Memory B cell (primary cell): Measurements from ENCODE around the gene SLC34A1.

ENCODE experiments used
- ATAC-seq: fragments of 150-1000 bp; cut with Tn5 transposase; 2 replicates; pipeline ENCODE4 v1.10.0; 2021; ENCODE audit warnings: low read depth, mild to moderate bottlenecking, moderate library complexity
- DNase-seq, 2 donors: peaks; one replicate each; pipeline ENCODE4 v3.0.0; 2022; ENCODE audit warnings: low spot score in 2 of 2
- H3K27ac Mint-ChIP-seq: one replicate; pipeline ENCODE4 v1.8.0; 2022; ENCODE audit warnings: mild to moderate bottlenecking, moderate library complexity, mixed read lengths
- H3K27me3 Mint-ChIP-seq: one replicate; pipeline ENCODE4 v1.8.0; 2022; ENCODE audit warnings: mixed read lengths
- H3K36me3 Mint-ChIP-seq: one replicate; pipeline ENCODE4 v1.8.0; 2022; ENCODE audit warnings: mild to moderate bottlenecking, mixed read lengths
- H3K4me1 Mint-ChIP-seq: one replicate; pipeline ENCODE4 v1.8.0; 2022; ENCODE audit warnings: mixed read lengths
- H3K4me3 Mint-ChIP-seq: one replicate; pipeline ENCODE4 v1.8.0; 2022; ENCODE audit warnings: mild to moderate bottlenecking, moderate library complexity, mixed read lengths
- H3K9me3 Mint-ChIP-seq: one replicate; pipeline ENCODE4 v1.8.0; 2022; ENCODE audit warnings: mixed read lengths

The SLC34A1 gene

GRCh38 chr5:177428574-177429217 is 44.5 kb downstream of the SLC34A1 start:
- Mint-ChIP-seq H3K4me3 (peak overlapping the region; percentile 94), H3K4me1 (peaks cover 38% of the 10 kb centered on the region), H3K27me3 (no peaks in the 10 kb centered on the region), H3K27ac (peak overlapping the region; percentile 91), H3K9me3 (no peaks in the 10 kb centered on the region), H3K36me3 (peaks cover 10% of the 10 kb centered on the region)
- DNase-seq: no peak
- ATAC-seq: no peak

- Mint-ChIP-seq H3K36me3 (peaks cover 10% of the 10 kb centered on the region), H3K4me3 (peak overlapping the region; percentile 94), H3K27ac (peak overlapping the region; percentile 91), H3K27me3 (no peaks in the 10 kb centered on the region), H3K4me1 (peaks cover 38% of the 10 kb centered on the region), H3K9me3 (no peaks in the 10 kb centered on the region)
- ATAC-seq (peak; percentile 7), DNase-seq (peak in 1 of 2 donors; percentile 65)
Observed at GRCh38 chr5:177429248-177430040, 45.2 kb downstream of the SLC34A1 start.

- no peaks in the 10 kb centered on the region for H3K9me3 Mint-ChIP-seq
- DNase-seq (no peak), ATAC-seq (no peak)
- peak overlapping the region; percentile 94 for H3K4me3 Mint-ChIP-seq
- H3K27me3 Mint-ChIP-seq: no peaks in the 10 kb centered on the region
- H3K36me3 Mint-ChIP-seq: peaks cover 10% of the 10 kb centered on the region
- H3K27ac Mint-ChIP-seq: peak overlapping the region; percentile 91
- peaks cover 35% of the 10 kb centered on the region for H3K4me1 Mint-ChIP-seq
Observed at GRCh38 chr5:177430140-177430951, 46.1 kb downstream of the SLC34A1 start.

DNA sequence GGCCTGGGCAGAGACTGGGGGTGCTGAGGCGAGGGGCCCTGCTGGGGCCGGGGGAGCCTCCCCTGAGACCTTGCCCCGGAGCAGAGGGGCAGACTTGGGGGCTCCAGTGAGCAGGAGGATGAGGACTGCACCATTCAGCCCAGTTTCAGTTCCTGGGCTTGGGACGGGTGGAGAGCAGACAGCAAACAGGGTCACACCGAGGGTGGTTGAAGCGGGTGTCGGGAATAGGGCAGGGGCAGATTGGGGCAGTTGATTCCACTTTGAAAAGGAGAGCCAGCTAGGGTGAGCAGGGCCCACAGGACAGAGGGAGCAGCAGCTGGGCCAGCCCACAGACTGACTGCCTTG is 46.7 kb downstream of the SLC34A1 start:
- Mint-ChIP-seq H3K36me3 (peaks cover 11% of the 10 kb centered on the region), H3K27ac (peak overlapping the region; percentile 91), H3K4me1 (peaks cover 31% of the 10 kb centered on the region), H3K4me3 (peak overlapping the region; percentile 94), H3K9me3 (no peaks in the 10 kb centered on the region), H3K27me3 (no peaks in the 10 kb centered on the region)
- DNase-seq (no peak), ATAC-seq (no peak)

- Mint-ChIP-seq H3K4me1 (peaks cover 31% of the 10 kb centered on the region), H3K36me3 (peaks cover 12% of the 10 kb centered on the region), H3K27me3 (no peaks in the 10 kb centered on the region), H3K9me3 (no peaks in the 10 kb centered on the region), H3K4me3 (peak overlapping the region; percentile 94), H3K27ac (peak overlapping the region; percentile 91)
- peak; percentile 78 to 87 for DNase-seq
- peak; percentile 71 for ATAC-seq
Observed at GRCh38 chr5:177431317-177432142, 47.3 kb downstream of the SLC34A1 start.

- Mint-ChIP-seq H3K4me1 (peaks cover 34% of the 10 kb centered on the region), H3K36me3 (peaks cover 14% of the 10 kb centered on the region), H3K27ac (peak overlapping the region; percentile 91), H3K27me3 (no peaks in the 10 kb centered on the region), H3K9me3 (no peaks in the 10 kb centered on the region), H3K4me3 (peak overlapping the region; percentile 94)
- DNase-seq: no peak
- no peak for ATAC-seq
Observed at GRCh38 chr5:177432143-177432838, 48.1 kb downstream of the SLC34A1 start.

DNA sequence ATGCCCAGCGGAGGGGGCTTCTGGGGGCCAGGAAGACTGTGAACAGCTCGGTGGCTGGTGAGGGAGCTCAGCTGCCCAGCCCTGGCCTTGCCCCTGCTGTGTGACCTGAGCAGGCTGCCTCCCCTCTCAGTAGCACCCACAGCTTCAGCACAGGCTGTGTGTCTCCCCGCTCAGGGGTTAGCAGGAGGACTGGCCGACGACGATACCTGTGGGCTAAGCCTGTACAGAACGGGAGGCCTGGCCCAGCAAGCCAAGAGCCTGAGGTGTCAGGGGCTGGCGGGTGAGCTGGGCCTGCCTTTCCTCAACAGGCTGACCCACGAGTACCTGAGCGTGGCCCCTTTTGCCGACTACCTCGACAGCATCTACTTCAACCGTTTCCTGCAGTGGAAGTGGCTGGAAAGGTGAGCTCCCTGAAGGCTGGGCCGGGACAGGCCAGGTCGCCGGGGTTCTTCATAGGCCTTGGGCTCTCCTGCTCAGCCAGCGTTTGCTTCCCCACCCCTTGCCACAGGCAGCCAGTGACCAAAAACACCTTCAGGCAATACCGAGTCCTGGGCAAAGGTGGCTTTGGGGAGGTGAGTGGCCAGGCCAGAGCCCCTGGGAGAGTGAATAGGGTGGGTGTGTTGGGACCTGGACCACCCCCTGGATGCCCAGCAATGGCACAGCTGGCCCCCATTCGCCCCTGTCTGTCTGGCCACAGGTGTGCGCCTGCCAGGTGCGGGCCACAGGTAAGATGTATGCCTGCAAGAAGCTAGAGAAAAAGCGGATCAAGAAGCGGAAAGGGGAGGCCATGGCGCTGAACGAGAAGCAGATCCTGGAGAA is 48.8 kb downstream of the SLC34A1 start:
- Mint-ChIP-seq H3K9me3 (no peaks in the 10 kb centered on the region), H3K4me1 (peaks cover 34% of the 10 kb centered on the region), H3K27me3 (no peaks in the 10 kb centered on the region), H3K4me3 (peak overlapping the region; percentile 54), H3K27ac (peak overlapping the region; percentile 41), H3K36me3 (peaks cover 18% of the 10 kb centered on the region)
- no peak for DNase-seq
- ATAC-seq: no peak

GRCh38 chr5:177433658-177434217 is 49.5 kb downstream of the SLC34A1 start:
- Mint-ChIP-seq H3K36me3 (peaks cover 21% of the 10 kb centered on the region), H3K9me3 (no peaks in the 10 kb centered on the region), H3K27me3 (no peaks in the 10 kb centered on the region), H3K27ac (peak overlapping the region; percentile 24), H3K4me1 (peaks cover 35% of the 10 kb centered on the region), H3K4me3 (no peak overlapping the region)
- ATAC-seq: no peak
- no peak for DNase-seq

GRCh38 chr5:177434437-177434836 is 50.2 kb downstream of the SLC34A1 start:
- DNase-seq (no peak), ATAC-seq (no peak)

GRCh38 chr5:177434942-177435738 is 50.9 kb downstream of the SLC34A1 start:
- no peaks in the 10 kb centered on the region for H3K27me3 Mint-ChIP-seq
- no peak overlapping the region for H3K4me3 Mint-ChIP-seq
- H3K36me3 Mint-ChIP-seq: peaks cover 25% of the 10 kb centered on the region
- H3K27ac Mint-ChIP-seq: no peak overlapping the region
- peaks cover 27% of the 10 kb centered on the region for H3K4me1 Mint-ChIP-seq
- no peaks in the 10 kb centered on the region for H3K9me3 Mint-ChIP-seq
- DNase-seq (no peak), ATAC-seq (no peak)

More at GRCh38 chr5:177434437-177434836, 50.2 kb downstream of the SLC34A1 start:
- no peaks in the 10 kb centered on the region for H3K9me3 Mint-ChIP-seq
- H3K27me3 Mint-ChIP-seq: no peaks in the 10 kb centered on the region
- peak overlapping the region; percentile 24 for H3K27ac Mint-ChIP-seq
- H3K36me3 Mint-ChIP-seq: peaks cover 20% of the 10 kb centered on the region
- H3K4me3 Mint-ChIP-seq: no peak overlapping the region
- H3K4me1 Mint-ChIP-seq: peaks cover 28% of the 10 kb centered on the region

DNA sequence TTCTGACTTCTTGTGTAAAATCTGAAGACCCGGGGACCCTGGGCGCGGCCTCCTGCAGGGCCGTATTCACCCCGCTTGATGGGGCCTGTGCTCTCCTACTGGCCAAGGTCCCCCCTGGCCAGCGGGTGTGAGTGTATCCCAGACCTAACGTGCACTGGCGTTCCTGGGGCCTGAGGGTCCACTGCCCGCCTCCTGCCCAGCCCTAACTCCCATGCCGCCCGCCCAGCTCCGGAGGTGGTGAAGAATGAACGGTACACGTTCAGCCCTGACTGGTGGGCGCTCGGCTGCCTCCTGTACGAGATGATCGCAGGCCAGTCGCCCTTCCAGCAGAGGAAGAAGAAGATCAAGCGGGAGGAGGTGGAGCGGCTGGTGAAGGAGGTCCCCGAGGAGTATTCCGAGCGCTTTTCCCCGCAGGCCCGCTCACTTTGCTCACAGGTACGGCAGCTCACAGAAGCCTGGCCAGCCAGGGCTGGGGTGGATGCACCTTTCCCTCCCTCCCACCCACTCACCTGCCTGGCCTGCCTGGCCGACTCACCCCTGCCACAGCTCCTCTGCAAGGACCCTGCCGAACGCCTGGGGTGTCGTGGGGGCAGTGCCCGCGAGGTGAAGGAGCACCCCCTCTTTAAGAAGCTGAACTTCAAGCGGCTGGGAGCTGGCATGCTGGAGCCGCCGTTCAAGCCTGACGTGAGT is 51.8 kb downstream of the SLC34A1 start:
- peaks cover 20% of the 10 kb centered on the region for H3K36me3 Mint-ChIP-seq
- H3K4me1 Mint-ChIP-seq: peaks cover 18% of the 10 kb centered on the region
- H3K27me3 Mint-ChIP-seq: no peaks in the 10 kb centered on the region
- no peak overlapping the region for H3K27ac Mint-ChIP-seq
- DNase-seq (no peak), ATAC-seq (no peak)
- H3K9me3 Mint-ChIP-seq: no peaks in the 10 kb centered on the region
- no peak overlapping the region for H3K4me3 Mint-ChIP-seq
